HL-60/S4 (cell line): ENCODE results near the gene ACE.

ENCODE experiments used
- in situ Hi-C: fragments of 300-500 bp; cut with MboI; formaldehyde crosslinking; loops from 2 replicates; pipeline ENCODE4 v1.14.3; 2022; ENCODE audit warnings: low sequenced_read_pairs

ACE gene

DNA sequence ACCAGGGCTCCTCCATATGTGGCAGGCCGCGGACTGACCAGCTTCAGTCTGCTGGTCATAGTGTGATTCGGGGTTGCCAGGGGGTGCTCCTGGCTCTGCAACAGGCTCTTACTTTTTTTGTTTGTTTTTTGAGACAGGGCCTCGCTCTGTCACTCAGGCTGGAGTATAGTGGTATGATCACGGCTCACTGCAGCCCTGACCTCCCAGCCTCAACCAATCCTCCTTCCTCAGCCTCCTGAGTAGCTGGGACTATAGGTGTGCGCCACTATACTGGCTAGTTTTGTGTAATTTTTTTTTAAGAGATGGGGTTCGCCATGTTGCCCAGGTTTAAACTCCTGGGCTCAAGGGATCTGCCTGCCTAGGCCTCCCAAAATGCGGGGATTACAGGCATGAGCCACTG lies 34.5 kb downstream of the ACE start:
- in situ Hi-C loops, result no loop called here

DNA sequence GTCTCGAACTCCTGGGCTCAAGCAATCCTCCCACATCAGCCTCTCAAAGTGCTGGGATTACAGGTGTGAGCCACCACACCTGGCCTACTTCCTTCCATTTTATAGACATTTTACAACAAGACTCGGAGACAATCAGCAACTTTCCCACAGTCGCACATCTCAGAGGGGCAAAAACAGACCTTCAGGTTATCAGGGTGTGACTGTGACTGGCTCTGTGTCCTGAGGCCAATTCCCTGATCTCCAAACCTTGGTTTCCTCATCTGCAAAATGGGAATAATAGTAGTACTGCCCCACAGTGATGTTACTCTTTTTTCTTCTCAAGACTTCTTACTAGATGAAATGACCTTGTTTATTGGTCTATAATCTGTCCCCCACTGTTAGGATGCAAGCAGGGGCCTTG lies 35.5 kb downstream of the ACE start:
- in situ Hi-C loops, result no loop called here

DNA sequence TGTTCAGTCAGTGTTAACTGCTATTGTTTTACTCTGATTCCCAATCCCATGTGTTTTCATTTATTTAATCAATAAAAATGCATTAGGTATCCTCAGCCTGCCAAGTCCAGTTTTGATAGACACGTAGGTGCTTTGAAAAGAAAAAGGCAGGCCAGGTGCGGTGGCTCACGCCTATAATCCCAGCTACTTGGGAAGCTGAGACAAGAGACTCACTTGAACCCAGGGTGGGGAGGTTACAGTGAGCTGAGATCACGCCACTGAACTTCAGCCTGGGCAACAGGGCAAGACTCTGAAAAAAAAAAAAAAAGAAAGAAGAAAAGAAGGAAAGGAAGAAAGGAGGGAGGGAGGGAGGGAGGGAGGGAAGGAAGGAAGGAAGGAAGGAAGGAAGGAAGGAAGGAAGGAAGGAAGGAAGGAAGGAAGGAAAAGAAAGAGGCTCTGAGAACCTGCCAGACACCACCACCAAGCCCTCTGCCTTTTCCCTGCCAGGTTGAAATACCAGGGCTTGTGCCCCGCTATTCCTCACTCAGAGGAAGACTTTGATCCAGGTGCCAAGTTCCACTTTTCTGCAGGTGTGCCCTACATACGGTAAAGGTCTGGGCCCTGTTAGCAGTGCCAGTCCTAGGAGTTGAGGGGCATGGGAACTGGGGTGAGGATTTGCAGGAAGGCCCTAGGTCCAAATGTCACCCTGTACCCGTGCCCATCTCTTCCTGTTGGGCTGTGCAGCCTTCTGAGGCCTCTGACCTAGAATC lies 36.2 kb downstream of the ACE start:
- in situ Hi-C loops, result no loop called here

DNA sequence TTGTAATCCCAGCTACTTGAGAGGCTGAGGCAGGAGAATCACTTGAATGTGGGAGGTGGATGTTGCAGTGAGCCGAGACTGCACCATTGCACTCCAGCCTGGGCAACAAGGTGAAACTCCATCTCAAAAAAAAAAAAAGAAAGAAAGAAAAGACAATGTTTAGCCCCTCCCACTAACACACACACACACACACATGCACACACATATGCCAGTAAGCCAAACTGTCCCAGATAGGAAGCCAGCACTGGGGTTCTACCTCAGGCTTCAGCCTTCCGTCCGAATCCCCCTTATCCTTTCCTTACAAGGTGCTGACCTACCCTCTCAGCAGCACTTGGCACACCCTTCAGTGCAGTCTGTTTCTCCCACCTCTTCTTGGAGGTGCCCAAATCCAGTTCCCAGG lies 37.6 kb downstream of the ACE start:
- in situ Hi-C loops, result no loop called here

DNA sequence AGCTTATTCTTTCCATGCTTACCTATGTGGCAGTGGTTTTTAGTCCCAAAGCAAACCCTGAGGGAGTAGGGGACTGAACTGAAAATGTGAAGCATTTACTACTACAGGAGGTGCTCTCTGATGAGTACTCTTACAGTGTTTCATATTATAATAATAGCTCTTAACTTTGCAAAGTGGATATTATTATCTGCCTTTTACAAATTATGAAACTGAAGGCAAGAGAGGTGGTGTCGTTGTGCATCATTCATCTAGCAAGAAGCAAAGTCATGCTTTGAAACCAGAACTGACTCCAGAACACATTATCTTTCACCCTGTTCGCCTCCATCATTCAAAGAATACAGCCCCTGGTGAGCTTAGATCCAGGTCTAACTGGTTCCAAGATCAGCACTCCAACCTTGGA lies 38.1 kb downstream of the ACE start:
- in situ Hi-C loops, result no loop called here

DNA sequence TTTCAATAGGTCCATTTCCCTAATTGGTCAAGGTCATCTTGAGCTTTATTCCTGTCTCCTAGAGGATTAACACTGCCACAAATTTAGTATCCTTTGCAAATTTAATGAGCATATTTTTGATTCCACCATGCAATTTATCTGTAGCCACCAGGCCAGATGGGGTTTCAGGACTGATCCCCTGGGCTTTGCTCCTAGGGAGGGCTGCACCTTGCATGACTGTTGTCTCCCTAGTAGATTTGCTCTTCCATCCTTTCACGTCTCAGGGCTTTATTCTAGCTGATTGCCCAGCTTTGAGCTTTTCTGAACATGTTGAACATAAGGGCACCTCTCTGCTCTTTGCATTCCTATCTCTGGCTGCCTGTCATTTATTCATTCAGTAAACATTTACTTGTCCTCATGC lies 38.6 kb downstream of the ACE start:
- in situ Hi-C loops, result no loop called here

DNA sequence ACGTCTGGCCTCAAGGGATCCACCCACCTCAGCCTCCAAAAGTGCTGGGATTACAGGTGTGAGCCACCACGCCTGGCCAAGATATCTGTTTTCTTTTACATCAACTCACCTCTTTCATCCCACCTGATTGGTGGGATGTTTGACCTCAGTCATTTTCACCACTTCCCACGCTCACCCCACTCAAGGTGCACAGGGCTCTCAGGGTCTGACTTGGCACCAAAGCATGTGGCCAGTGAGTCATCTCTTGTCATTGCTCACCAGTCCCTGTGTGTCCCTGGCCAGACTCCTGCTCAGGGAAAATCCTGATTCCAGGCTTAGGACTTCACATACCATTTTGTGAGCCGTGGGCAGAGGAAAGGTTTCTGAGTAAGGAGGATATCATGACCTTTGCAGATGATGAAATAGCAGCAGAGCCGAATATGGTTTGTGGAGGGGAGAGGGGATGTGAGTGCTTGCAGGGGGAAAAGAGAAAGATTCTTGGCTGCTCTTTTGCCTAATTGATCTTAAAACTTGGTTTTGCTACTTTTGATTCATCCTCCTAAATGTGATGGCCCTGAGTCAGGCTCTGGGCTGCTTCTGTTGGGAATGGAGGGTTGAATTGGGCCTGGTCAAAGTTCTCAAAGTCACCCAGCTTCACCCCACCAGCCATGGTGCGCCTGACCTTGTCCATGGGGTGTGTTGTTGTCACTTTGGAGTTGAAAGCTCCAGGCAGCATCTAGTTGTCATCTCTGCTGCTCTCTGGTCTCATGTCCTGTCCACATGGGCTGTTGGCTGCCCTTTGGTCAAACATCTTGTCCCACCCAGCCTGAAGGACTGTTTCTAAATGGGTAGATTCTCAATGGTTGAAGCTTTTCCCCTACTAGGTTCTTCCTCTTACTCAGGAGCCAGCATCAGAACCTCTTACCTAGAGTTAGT lies 40.3 kb downstream of the ACE start:
- in situ Hi-C loops, result no loop called here

DNA sequence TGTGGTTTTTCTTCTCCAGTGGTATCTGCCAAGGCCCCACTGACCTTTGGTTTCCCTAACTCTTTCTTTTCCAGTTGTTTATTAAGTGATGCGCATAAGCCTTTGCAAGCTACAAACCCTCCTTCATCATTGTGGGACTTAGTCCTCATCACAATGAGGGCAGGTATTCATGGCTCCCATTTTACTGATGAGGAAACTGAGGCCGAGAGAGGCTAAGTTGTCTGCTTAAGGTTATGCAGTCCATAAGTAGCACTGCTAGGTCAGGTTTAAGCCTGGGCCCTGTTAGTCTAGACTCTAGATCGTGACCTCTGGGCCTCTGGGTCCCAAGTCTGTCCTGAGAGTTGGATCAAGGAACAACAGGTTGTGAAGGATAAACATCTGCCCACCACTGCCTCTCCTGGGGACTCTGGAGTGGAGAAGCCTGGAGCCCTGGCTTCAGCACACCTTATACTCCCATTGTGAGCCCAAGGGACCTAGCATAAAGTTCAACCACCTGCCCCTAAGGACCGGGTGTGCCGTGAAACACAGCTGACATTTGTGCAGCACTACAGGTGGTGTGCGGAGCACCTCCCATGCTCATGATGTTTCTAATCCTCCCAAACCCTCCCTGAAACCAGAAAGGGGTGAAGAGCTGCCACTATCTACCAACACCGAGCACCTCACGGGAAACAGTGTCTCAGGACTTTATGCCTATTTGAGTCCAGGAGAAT lies 41.1 kb downstream of the ACE start:
- in situ Hi-C loops, result no loop called here

DNA sequence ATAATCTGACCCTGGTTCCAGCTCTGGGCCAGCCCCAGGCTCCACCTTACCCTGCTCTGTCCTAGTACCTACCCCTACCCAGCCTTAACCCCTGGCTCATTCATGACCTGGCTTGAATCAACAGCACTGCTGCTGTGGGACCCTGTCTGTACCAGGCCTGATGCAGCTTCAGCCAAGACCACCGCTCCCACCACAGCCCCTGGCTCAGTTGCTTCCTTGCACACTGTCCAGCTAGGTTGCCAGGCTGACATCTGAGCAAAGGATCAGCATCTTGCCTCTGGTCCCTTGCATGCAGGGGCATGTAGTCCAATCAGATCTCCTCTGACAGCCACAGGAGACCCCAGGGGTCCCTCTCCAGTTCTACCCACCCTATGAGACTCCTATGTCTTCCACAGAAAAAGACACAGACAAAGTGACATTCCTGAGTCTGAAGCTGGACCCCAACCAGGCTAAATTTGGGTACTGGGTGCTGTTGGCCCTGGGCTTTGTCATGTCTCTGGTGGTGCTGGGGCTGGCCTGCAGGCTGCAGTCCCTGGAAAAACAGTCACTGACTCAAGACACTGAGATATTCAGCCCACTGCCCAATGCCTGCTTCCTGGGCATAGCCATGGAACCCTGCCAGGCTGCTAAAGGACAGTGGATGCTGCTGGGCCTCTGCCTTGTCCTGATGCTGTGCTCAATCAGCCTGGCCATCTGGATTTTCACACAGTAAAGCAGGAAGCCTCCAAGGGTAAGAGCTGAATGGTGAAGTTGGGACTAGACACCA lies 42.4 kb downstream of the ACE start:
- in situ Hi-C loops, result no loop called here

DNA sequence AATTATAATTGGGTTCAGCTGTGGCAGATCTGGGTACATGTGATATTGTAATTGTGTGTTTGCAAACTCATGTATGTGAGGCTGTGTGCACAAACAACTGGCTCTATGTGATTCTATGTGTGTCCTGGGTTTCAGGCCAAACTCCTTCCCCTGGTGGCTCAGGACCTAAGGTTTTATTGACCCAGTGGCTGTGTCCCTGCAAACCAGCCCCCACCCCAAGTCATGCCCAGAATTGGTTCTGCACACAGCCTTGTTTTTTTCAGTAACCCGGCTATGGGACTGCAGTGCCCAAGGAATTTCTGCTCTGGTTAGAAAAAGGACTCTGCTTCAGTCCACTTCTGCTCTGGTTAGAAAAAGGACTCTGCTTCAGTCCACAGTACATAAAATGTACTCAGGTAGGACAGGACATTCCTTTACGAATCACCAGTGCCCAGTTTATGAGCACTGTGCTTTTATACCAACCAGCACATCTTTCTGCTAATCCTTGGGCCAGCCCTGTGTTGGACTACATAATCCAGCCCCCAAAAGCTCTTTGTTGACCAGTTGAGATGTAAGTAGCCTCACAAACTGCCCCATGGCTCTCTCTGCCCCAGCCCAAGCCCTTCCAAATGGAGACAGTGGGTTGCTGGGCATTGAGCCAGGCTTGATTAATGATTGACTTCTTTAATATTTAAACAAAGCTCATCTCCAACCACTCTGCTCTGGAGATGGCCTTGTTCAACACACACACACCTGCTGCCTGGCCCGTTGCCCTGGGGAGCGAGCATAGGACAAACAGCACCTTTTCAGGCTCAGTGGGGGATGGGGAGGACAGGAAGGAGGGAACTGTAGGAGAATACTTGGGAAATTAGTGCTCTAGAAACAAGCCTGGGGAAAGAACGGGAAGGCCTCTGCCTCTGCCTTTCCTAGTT lies 43.4 kb downstream of the ACE start:
- in situ Hi-C loops, result no loop called here

DNA sequence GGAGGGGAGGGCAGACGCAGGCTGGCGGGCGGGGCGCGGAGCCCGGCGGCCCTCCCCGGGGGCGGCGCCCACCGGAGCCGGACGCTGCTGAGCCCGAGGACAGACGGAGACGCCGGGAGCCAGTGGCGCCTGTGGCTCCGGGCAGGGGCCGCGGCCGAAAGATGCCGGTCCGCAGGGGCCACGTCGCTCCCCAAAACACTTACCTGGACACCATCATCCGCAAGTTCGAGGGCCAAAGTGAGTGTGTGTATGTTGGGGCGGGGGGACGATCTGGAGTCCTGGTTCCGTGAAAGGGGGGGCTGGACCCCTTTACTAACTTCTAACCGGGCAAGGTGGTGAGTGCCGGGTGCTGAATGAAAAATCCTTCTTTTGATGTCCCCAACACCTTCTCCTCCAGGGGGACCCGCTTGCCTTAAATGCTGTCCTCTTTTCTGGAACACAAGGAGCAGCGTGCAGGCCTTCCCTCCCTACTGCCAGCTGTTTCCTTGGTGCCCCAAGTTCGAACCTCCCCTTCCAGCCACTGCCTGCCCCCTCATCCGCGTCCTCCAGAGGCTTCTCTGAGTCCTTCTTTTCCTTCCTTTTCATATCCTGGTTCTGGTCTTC lies 46.5 kb downstream of the ACE start, which contains the start of gene KCNH6:
KCNH6 (plus strand) TSS at position 106 of the 603 bp plus-strand sequence; CDS start at position 162, 56 bp downstream.
- in situ Hi-C loops, result no loop called here

DNA sequence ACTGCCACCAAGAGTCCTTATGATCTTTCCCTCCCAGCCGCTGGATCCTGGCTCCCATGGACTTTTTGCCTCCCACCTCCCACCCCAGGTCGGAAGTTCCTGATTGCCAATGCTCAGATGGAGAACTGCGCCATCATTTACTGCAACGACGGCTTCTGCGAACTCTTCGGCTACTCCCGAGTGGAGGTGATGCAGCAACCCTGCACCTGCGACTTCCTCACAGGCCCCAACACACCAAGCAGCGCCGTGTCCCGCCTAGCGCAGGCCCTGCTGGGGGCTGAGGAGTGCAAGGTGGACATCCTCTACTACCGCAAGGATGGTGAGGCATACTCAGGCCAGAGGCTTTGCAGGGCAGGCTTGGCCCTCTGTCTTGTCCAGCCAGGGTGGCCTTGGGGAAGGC lies 47.2 kb downstream of the ACE start:
- in situ Hi-C loops, result no loop called here

DNA sequence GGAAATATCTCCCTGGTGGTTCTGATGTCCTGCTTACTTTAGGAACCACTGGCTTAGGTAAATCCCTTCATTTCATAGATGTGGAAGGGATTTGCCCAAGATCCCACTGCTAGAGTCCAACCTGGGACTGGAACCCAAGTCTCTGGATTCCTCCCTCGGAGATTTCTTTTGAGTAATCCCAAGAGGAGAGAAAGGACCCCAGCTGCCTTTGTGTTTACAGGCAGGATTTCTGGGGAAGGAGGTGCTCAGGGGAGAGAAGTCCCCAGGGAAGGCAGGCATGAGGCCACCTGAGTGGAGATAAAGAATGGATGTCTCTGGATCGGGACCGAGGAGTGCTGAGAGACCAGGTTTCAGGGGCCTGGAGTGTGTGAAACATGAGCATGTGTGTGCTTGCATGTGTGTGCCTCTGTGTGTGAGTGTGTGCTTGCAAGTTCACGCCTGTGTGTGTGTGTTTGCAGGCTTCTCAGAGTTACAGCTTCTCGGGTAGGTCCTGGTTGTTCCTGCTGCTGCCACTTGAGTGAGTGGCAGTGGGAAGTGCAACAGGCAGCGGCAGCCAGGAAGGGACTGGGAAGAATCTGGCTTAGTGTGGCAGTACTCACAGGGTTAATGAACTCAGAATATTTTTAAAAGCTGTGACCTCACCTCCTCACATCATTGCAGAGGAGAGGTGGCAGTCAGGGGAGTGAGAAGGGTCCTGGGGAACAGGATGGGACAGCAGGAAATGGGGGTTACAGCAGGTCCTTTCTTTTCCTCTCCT lies 48.5 kb downstream of the ACE start:
- in situ Hi-C loops, result no loop called here

DNA sequence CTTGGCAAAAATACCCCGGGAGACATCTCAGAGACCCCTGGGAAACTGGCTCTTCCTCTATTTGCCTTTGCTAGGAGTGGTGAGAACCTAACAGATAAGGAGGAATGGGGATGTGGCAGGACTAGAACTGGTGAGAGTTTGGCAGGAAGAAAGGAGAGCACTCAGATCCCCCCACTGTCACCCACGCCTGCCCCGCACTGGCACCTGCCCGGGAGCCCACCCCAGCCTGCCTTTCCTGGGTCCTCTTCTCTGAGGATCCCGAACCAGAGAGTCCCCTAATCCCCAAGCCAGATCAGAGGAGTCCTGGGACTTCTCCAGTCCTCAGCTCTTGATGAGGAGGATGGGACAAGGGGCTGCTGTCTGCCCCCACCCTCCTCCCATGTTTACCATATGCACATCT lies 50.0 kb downstream of the ACE start:
- in situ Hi-C loops, result no loop called here

DNA sequence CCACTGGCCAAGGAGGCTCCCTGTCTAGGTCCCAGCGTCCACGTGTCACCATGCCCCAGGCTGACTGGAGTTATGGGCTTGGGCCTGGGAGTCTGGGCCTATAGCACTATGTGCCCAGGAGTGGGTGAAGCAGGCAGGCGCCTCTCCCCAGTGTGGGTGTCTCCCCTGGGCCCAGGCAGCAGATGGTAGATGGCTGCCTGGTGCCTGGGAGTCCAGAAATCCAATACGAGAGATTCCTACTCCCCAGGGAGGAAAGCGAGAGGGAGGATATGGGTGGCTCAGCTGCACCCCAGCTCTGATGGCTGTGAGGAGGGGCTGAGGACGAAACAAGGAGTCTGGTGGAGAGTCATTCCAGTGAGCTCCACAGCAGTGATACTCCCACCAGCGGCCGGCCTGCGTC lies 51.3 kb downstream of the ACE start:
- in situ Hi-C loops, result no loop called here

DNA sequence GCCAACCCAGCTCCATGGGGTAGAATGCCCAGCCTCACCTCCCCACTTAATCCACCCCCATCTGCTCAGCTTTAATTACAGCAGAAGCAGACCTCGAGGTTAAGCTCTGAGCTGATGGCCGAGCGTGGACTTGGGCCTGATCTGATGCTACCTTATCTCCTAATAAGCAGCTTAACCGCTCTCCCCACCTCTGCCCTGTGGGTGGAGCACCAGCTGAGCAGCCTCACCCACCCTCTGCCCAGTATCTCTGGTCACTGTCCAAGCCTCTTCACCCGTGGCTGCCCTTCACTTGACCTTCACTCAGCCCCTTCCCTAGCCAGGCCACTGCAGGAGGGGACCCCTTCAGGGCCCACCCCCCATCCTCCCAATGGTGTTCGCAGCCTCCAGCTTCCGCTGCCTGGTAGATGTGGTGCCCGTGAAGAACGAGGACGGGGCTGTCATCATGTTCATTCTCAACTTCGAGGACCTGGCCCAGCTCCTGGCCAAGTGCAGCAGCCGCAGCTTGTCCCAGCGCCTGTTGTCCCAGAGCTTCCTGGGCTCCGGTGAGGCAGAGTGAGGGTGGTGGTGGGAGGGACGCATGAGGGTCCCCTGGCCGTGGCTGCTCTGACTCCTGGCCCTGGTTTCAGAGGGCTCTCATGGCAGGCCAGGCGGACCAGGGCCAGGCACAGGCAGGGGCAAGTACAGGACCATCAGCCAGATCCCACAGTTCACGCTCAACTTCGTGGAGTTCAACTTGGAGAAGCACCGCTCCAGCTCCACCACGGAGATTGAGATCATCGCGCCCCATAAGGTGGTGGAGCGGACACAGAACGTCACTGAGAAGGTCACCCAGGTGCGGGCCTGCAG lies 53.1 kb downstream of the ACE start:
- in situ Hi-C loops, result no loop called here

DNA sequence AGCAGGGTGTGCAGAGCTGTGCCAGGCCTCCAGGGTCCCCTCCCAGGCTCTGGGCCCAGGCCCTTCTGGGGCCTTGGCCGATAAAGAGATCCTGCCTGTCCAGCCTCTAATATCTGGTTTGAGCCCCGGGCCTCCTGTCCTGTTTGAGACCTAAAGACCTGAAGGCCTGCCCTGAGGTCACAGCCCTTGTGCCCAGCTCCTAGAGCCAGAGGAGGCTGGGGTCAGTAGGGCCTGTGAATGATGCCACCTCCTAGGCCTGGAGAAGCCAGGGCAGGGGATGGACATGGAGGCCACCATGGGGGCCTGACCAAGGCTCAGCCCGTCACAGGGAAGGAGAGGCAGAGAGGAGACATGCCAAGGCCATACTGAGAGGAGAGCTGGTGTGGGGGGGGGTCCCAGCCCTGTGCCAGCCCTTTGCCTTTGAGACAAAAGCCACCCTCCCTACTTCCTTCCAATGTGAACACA lies 53.7 kb downstream of the ACE start:
- in situ Hi-C loops, result no loop called here
